Measurements from ENCODE around the gene YOD1.

Gene YOD1

DNA sequence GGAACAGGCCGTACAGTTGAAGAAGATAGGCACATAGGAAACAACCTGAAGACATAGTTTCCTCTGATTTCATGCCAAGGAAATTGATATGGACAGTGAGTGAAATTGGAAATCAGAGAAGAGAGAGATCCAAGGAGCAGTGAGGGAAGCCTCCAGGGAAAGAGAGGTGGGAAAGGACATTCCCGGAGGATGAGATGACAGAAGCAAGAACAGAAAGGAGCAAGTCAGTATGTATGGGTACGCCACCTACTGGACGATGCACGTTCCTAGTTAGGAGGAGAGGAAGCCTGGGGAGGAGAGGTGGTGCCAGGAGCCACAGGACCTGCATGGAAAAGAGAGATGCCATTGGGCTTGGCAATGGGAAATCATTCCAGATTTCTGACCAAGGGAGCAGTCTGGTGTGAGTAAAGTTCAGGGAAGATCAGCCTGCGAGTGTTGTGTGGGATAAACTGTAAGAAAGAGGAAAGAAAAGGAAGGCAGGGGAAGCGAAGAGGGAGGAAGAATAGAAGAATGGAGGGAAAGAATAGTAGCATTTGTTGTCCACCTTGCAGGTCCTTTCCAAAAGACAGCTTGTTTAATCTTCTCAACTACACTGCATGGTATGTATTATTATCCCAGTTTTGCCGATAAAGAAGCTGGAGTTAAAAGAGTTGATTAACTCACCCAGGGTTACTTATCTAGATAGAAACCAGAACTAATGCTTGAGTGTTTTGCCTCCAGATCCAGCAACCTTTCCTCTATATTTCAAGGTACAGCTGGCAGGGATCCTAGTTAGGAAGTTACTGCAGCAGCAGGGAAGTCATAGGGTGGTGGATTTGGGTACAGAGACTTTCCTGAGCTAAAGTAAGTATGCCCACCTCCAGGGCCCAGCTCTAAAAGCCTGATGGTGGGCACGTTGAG is 45.8 kb downstream of the YOD1 start:
- peak; percentile 12 to 27 for DNase-seq

DNA sequence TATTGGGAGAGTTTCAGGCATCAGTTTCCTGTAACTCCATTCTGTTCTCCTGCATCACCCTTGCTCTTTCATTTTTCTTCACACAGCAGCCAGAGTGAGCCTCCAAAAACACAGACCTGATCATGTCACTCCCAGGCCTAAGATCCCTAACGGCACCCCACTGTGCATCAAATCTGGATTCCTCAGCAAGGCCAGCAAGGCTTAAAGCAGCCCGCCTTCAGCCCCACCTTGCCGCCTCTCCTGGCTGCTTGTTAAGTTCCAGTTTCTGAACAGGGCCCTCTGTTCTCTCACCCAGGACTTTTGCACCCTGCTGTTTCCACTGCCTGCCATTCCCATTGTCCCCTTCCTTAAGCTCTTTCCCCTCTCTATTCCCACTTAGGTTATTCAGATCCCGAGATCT is 47.8 kb downstream of the YOD1 start:
- no peak for DNase-seq

DNA sequence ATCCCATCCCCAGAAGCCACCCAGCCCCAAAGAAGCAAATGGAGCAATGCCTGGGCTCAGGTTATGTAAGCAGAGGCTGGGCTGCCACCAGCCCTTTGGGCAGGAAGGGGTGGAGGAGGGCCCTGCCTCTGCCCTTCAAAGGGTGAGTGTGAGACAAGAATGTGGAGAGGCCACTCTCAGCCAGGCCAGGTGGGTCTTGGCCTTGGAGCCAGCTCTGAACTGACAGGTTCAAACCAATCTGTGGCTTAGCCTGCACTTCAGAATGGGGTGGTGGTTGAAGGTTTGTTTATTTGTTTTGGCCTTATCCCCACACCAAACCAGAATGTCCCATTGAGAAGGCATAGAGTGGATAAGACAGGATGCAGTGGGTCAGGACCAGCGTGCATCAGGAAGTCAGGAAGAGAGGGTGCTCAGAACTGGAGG is 48.3 kb downstream of the YOD1 start:
- DNase-seq: no peak

DNA sequence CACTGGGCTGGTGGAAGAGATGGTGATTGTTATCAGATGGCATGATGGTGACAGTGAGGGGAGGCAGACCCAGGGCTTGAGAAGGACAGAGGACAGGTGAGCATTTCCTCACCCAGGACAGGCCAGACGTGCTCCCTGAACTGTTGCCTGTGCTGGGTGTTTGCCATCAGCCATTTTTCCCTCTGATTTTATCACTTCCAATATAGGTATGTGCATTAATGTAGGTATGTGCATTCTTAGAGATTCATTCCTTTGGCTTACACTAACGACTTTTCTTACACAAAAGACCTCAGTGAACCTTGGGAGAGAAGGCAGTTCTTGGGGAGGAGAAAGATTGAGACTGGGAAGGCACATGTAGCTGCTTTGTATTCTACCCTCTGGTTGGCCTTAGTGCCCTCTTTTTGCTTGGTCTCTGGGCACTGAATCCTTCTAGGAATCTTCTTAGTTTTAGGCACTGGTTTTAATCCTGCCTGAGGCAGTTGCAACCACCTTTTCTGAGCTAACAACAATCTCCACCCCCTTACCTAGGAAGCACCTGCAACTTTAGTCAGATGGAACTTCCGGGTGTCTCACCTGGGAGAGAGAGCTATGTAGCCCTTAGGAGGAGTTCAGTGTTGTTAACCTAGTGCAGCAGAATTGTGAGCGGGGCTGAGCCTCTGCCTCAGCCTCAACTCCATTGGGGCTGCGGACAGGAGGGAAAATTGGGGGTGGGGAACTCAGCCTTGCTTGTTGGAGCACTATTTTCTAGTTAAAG is 49.3 kb downstream of the YOD1 start:
- DNase-seq: no peak

DNA sequence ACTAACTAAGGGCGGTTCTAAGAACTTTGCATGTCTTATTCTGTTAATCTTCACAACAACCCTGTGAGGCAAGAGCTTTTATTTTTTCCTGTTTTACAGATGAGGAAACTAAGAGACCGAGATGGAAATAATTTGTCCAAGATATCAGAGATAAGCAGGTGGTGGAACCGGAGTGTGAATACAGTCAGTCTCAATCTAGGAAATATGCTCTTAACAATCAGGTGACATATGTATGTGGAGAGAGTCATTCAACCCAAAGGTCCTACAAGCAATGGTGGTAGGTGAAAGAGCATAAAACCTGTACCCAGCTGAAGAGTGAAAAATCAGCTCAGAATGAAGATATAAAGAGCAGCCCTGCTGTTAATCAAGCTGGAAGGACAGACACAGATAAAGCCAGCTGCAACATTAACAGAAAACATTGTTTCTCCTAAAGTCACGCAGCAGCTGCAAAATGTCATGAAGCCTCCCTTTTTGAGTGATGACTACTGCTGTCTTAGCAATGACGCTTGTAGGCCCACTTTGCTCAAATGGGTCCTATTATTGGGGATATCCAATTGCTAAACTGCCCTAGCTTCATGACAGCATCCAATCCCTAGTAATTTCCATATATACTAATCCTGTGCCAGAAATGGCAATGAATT is 50.2 kb downstream of the YOD1 start:
- no peak for DNase-seq

DNA sequence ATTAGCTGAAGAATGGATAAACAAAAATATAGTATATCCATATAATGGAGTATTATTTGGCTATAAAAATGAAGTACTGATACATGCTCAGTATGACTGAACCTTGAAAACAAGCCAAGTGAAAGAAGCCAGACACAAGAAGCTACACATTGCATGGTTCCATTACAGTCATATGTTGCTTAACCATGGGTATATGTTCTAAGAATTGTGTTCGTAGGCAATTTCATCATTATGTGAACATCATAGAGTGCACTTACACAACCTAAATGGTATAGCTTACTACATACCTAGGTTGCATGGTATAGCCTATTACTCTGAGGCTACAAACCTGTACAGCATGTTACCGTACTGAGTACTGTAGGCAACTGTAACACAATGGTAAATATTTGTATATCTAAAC is 52.2 kb downstream of the YOD1 start:
- no peak for DNase-seq
